Dendritic cell treated with granulocyte-macrophage colony-stimulating factor and Interleukin-4, amounts not matched to agents 40 ng/mL and 50 ng/mL, for 4 days (primary cell): ENCODE data around the gene LAMA2.

ENCODE experiments used
- H3K27ac Mint-ChIP-seq: one replicate; pipeline ENCODE4 v1.8.0; 2022; ENCODE audit warnings: mild to moderate bottlenecking, mixed read lengths
- H3K27me3 Mint-ChIP-seq: one replicate; pipeline ENCODE4 v1.8.0; 2022; ENCODE audit warnings: mild to moderate bottlenecking, mixed read lengths
- H3K36me3 Mint-ChIP-seq: one replicate; pipeline ENCODE4 v1.8.0; 2022; ENCODE audit warnings: low read depth, mixed read lengths
- H3K4me1 Mint-ChIP-seq: one replicate; pipeline ENCODE4 v1.8.0; 2022; ENCODE audit warnings: low read depth, mixed read lengths
- H3K4me3 Mint-ChIP-seq: one replicate; pipeline ENCODE4 v1.8.0; 2022; ENCODE audit warnings: mild to moderate bottlenecking, moderate library complexity, mixed read lengths
- H3K9me3 Mint-ChIP-seq: one replicate; pipeline ENCODE4 v1.8.0; 2022; ENCODE audit warnings: mixed read lengths
- intact Hi-C: fragments of 100-400 bp; cut with micrococcal nuclease; formaldehyde crosslinking; loops from one replicate; pipeline ENCODE4 v1.15.0; 2022

Gene LAMA2

GRCh38 chr6:129504456-129504855, 621.5 kb downstream of the LAMA2 start:
- no peak overlapping the region for H3K4me3 Mint-ChIP-seq
- intact Hi-C loops: loop anchor here (5.0 to 10.0 kb wide), 2 partner anchors 430 to 518 kb away; no protein-coding TSS in a partner anchor

DNA sequence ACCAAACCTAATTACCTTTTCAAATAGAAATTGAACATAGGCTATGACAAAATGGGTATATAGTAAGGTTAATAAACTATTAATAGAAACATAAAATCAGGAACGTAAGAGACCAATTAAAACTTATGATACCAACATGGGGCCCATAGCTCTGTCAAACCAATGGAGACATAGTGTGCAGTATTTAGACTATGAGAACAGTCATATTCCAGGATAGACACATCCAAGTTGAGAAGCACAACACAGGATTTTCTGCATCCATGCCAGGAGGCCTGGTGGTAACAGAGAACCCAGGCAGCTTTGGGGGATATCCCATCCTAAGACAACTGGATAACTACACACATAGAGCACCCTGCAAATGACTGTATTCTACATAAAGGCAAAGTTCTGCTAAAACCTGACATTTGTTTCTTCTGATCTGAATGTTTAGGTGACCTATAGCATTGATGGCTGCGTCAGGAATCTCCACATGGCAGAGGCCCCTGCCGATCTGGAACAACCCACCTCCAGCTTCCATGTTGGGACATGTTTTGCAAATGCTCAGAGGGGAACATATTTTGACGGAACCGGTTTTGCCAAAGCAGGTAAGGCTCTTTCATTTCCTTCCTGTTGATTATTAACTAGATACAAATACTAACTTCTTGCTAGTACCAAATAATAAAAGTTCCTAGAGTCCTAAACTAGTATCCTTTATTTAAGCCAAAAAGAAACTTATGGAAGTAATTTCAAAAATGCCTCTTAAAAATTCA, 624.3 kb downstream of the LAMA2 start:
- Mint-ChIP-seq H3K9me3 (no peaks in the 10 kb centered on the region), H3K27ac (no peak overlapping the region), H3K27me3 (no peaks in the 10 kb centered on the region), H3K4me3 (no peak overlapping the region), H3K36me3 (peaks cover 48% of the 10 kb centered on the region), H3K4me1 (peaks cover 17% of the 10 kb centered on the region)
- intact Hi-C loops: loop anchor here (10.0 kb wide), 1 partner anchor 428 kb away; no protein-coding TSS in a partner anchor

More at GRCh38 chr6:129504456-129504855, 621.5 kb downstream of the LAMA2 start:
- Mint-ChIP-seq H3K9me3 (no peaks in the 10 kb centered on the region), H3K4me1 (peaks cover 21% of the 10 kb centered on the region), H3K27ac (no peak overlapping the region), H3K27me3 (no peaks in the 10 kb centered on the region), H3K36me3 (peaks cover 40% of the 10 kb centered on the region)

- Mint-ChIP-seq H3K27ac (no peak overlapping the region), H3K27me3 (no peaks in the 10 kb centered on the region), H3K36me3 (peaks cover 47% of the 10 kb centered on the region), H3K9me3 (no peaks in the 10 kb centered on the region), H3K4me3 (no peak overlapping the region), H3K4me1 (peaks cover 17% of the 10 kb centered on the region)
- intact Hi-C loops: loop anchor here (10.0 kb wide), 1 partner anchor 427 kb away; no protein-coding TSS in a partner anchor
These were observed 624.9 kb downstream of the LAMA2 start for GRCh38 chr6:129507846-129508245.

DNA sequence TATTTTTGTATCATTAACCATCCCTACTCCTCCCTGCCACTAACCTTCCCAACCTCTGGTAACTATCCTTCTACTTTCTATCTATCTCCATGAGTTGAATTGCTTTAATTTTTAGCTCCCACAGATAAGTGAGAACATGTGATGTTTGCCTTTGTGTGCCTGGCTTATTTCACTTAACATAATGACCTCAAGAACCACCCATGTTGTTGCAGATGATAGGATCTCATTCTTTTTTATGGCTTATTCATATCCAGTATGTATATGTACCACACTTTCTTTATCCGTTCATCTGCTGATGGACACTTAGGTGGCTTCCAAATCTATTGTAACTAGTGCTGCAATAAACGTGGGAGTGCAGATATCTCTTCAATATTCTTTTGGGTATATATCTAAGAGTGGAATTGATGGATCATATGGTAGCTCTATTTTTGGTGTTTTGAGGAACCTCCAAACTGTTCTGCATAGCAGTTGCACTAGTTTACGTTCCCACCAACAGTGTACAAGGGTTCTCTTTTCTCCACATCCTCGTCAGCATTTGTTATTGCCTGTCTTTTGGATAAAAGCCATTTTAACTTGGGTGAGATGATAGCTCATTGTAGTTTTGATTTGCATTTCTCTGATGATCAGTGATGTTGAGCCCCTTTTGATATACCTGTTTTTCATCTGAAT, 625.7 kb downstream of the LAMA2 start:
- intact Hi-C loops: loop anchor here (10.0 kb wide), 1 partner anchor 426 kb away; no protein-coding TSS in a partner anchor

DNA sequence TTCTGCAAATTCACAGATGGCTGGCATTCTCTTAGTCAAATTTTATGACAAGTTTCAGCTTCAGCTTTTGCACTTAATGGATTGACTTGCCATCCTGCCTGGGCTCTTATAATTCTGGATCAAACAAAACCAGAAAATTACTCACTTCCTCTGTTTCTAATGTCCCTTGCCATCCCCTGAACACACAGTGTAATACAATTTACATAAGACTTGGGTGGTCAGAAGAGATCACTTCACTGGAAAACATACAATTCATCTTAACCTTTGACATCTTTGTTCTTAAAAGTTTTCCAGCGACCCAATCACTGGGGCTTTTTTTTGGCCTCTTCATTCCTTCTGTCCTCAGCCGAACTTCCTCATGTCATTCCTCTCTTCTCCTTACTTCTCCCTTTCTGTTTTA, 628.0 kb downstream of the LAMA2 start:
- Mint-ChIP-seq H3K27me3 (no peaks in the 10 kb centered on the region), H3K9me3 (no peaks in the 10 kb centered on the region), H3K4me3 (no peak overlapping the region), H3K36me3 (peaks cover 59% of the 10 kb centered on the region), H3K27ac (peak overlapping the region; percentile 17), H3K4me1 (peaks cover 17% of the 10 kb centered on the region)
- intact Hi-C loops: no loop called here

More for the DNA sequence above, 625.7 kb downstream of the LAMA2 start:
- Mint-ChIP-seq H3K27me3 (no peaks in the 10 kb centered on the region), H3K27ac (no peak overlapping the region), H3K36me3 (peaks cover 52% of the 10 kb centered on the region), H3K4me1 (peaks cover 17% of the 10 kb centered on the region), H3K9me3 (no peaks in the 10 kb centered on the region), H3K4me3 (no peak overlapping the region)

DNA sequence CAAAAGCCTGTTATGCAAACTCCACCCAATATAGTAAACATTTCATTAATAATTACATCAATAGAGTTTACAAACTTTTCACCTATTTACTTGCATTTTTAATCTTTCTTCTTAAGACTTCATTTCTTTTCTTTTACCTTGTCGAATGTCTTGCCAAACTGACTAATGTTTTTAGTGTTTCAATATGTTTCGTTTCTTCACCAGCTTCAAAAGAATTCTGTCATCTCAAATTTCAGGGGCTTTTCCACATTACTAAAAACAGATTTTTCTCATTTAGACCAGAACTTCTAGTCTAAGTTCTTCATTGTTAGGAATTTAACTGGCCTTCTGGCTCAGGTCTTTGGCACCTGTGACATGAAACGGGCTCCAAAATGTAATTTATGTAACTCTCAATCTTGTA, 630.5 kb downstream of the LAMA2 start:
- H3K36me3 Mint-ChIP-seq: peaks cover 64% of the 10 kb centered on the region
- no peak overlapping the region for H3K27ac Mint-ChIP-seq
- no peak overlapping the region for H3K4me3 Mint-ChIP-seq
- intact Hi-C loops: no loop called here
- H3K27me3 Mint-ChIP-seq: no peaks in the 10 kb centered on the region
- no peaks in the 10 kb centered on the region for H3K9me3 Mint-ChIP-seq
- peaks cover 17% of the 10 kb centered on the region for H3K4me1 Mint-ChIP-seq

DNA sequence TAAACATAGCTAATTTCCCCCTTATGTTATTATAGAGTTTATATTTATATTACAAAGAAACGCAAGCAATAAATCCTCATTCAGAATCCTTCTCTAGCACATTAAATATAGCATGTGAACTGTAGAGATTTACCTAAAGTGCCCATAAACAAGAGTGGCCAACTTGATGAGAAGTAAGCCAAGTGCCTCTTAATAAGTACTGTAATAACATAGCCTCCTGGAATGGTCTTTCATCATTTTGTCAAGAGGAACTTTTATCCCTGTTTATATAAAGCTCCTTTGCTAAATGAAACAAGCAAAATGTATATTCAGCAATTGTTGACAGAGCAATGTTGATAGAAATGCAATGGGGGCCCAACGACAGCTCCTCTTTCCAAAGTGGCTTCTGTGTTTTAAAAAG, 632.1 kb downstream of the LAMA2 start:
- intact Hi-C loops: no loop called here
- H3K4me1 Mint-ChIP-seq: peaks cover 12% of the 10 kb centered on the region
- H3K27ac Mint-ChIP-seq: no peak overlapping the region
- H3K36me3 Mint-ChIP-seq: peaks cover 58% of the 10 kb centered on the region
- H3K9me3 Mint-ChIP-seq: no peaks in the 10 kb centered on the region
- no peaks in the 10 kb centered on the region for H3K27me3 Mint-ChIP-seq
- no peak overlapping the region for H3K4me3 Mint-ChIP-seq

DNA sequence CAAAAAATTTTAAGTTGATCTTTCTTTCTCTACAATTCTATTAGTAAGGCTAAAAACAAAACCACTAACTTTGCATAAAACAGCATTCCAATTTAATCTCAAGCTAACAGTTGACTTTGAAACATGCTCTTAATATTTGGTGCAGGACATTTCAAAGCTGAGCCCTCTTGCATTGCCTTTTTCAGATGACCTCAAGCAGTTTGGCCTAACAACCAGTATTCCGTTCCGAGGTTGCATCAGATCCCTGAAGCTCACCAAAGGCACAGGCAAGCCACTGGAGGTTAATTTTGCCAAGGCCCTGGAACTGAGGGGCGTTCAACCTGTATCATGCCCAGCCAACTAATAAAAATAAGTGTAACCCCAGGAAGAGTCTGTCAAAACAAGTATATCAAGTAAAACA, 633.1 kb downstream of the LAMA2 start:
- Mint-ChIP-seq H3K9me3 (no peaks in the 10 kb centered on the region), H3K4me1 (peaks cover 5% of the 10 kb centered on the region), H3K36me3 (peaks cover 59% of the 10 kb centered on the region), H3K27ac (no peak overlapping the region), H3K4me3 (no peak overlapping the region), H3K27me3 (no peaks in the 10 kb centered on the region)
- intact Hi-C loops: no loop called here

DNA sequence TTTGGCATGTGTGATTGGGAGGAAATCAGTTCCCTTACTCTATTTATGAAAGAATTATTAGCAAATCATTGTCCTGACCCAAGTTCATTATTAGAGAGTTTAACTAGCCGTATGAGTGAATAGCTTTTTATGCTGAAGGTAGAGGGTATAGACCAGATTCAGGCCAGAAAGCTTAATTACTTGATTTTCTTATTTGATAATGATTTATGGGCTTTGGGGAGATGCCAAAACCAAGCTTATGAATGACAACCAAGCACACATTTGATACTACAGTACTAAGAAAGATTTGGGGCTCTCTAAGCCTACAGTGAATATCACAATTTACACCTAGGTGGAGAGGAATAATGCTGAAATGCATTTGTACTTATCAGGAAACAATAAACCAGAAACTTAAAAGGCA, 633.8 kb downstream of the LAMA2 start:
- Mint-ChIP-seq H3K4me3 (no peak overlapping the region), H3K9me3 (no peaks in the 10 kb centered on the region), H3K4me1 (no peaks in the 10 kb centered on the region), H3K27me3 (no peaks in the 10 kb centered on the region), H3K27ac (no peak overlapping the region), H3K36me3 (peaks cover 59% of the 10 kb centered on the region)
- intact Hi-C loops: no loop called here

- H3K4me1 Mint-ChIP-seq: no peaks in the 10 kb centered on the region
- intact Hi-C loops: no loop called here
- no peaks in the 10 kb centered on the region for H3K27me3 Mint-ChIP-seq
- H3K36me3 Mint-ChIP-seq: peaks cover 62% of the 10 kb centered on the region
- H3K27ac Mint-ChIP-seq: no peak overlapping the region
- no peaks in the 10 kb centered on the region for H3K9me3 Mint-ChIP-seq
- no peak overlapping the region for H3K4me3 Mint-ChIP-seq
These were observed 634.4 kb downstream of the LAMA2 start for GRCh38 chr6:129517288-129517687.

DNA sequence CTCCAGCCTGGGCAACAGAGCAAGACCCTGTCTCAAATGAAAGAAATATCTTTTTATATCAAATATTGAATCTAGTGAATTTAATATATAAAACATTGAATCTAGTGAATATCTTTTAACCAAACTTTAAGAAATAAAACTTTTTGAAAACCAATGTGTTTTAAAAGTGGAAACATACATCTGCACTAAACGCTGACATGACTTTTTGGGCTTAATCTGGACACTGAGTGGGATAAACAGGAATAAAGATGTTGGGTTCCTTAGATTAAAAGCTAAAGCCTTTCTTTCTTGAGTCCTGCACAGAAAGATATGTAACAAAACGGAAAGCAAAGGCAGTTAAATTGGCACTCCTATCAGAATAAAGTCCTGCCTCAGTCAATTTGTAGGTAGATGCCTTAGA, 636.8 kb downstream of the LAMA2 start:
- no peak overlapping the region for H3K27ac Mint-ChIP-seq
- H3K36me3 Mint-ChIP-seq: peaks cover 64% of the 10 kb centered on the region
- no peak overlapping the region for H3K4me3 Mint-ChIP-seq
- H3K9me3 Mint-ChIP-seq: no peaks in the 10 kb centered on the region
- H3K4me1 Mint-ChIP-seq: no peaks in the 10 kb centered on the region
- H3K27me3 Mint-ChIP-seq: no peaks in the 10 kb centered on the region
- intact Hi-C loops: no loop called here

DNA sequence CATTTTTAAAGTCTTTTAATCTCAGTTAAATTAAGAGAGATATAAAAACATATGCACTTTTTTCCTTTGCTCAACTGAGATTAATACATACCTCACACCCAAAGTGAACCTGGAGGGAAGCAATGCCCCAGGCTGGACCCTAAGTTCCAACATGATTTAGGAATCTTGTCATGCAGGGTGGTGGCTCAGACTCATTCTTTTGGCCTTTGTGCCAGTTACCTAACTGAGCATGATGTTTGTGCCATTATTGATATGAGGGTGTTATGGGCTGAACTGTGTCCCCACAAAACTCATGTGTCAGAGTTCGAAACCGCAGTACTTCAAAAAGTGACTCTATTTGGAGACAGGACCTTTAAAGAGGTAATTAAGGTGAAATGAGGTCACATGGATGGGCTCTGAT, 639.0 kb downstream of the LAMA2 start:
- H3K27ac Mint-ChIP-seq: no peak overlapping the region
- peaks cover 63% of the 10 kb centered on the region for H3K36me3 Mint-ChIP-seq
- H3K9me3 Mint-ChIP-seq: no peaks in the 10 kb centered on the region
- intact Hi-C loops: no loop called here
- H3K27me3 Mint-ChIP-seq: no peaks in the 10 kb centered on the region
- H3K4me3 Mint-ChIP-seq: no peak overlapping the region
- no peaks in the 10 kb centered on the region for H3K4me1 Mint-ChIP-seq

- no peak overlapping the region for H3K4me3 Mint-ChIP-seq
- H3K9me3 Mint-ChIP-seq: no peaks in the 10 kb centered on the region
- H3K36me3 Mint-ChIP-seq: peaks cover 60% of the 10 kb centered on the region
- intact Hi-C loops: no loop called here
- no peaks in the 10 kb centered on the region for H3K27me3 Mint-ChIP-seq
- H3K4me1 Mint-ChIP-seq: no peaks in the 10 kb centered on the region
- no peak overlapping the region for H3K27ac Mint-ChIP-seq
These were observed 640.9 kb downstream of the LAMA2 start for GRCh38 chr6:129523816-129524215.

- intact Hi-C loops: no loop called here
- no peak overlapping the region for H3K27ac Mint-ChIP-seq
- no peaks in the 10 kb centered on the region for H3K9me3 Mint-ChIP-seq
- H3K4me3 Mint-ChIP-seq: no peak overlapping the region
- H3K36me3 Mint-ChIP-seq: peaks cover 65% of the 10 kb centered on the region
- H3K27me3 Mint-ChIP-seq: no peaks in the 10 kb centered on the region
- no peaks in the 10 kb centered on the region for H3K4me1 Mint-ChIP-seq
These were observed 642.1 kb downstream of the LAMA2 start for GRCh38 chr6:129525055-129525454.
